HEK293T (cell line): ENCODE measurements around the gene MEP1A.
"Not testable (repeated sequence)": the region's sequence is repeated elsewhere in the genome, so short reads cannot be mapped to it uniquely, and the experiment has no call there.

Experiments
- CTCF ChIA-PET: fragments of 350-600 bp; formaldehyde crosslinking; extraction: SDS; loops from one replicate; lab custom pipeline; 2021; ENCODE audit warnings: antibody characterized with exemption, inconsistent platforms; lab: Yijun Ruan, JAX
- POLR2A ChIA-PET: fragments of 350-600 bp; formaldehyde crosslinking; extraction: SDS; loops from one replicate; lab custom pipeline; 2020; ENCODE audit warnings: antibody characterized with exemption, inconsistent platforms; lab: Yijun Ruan, JAX
- DNase-seq: peaks from one replicate; pipeline ENCODE4 v3.0.0; 2012; ENCODE audit warnings: mixed read lengths; ENCODE audit errors: extremely low spot score
- ARNT ChIP-seq: fragments of 450-650 bp; IDR thresholded peaks from 2 replicates; pipeline ENCODE4 v1.6.1; 2017; ENCODE audit warnings: mild to moderate bottlenecking
- BHLHE40 ChIP-seq: fragments of 450-650 bp; IDR thresholded peaks from 2 replicates; pipeline ENCODE4 v1.6.1; 2016; ENCODE audit warnings: mild to moderate bottlenecking, moderate library complexity, borderline replicate concordance
- CTBP1 ChIP-seq: fragments of 450-650 bp; IDR thresholded peaks from 2 replicates; pipeline ENCODE4 v1.6.1; 2016; ENCODE audit warnings: borderline replicate concordance
- ELF4 ChIP-seq: fragments of 450-650 bp; IDR thresholded peaks from 2 replicates; pipeline ENCODE4 v1.6.1; 2017; ENCODE audit warnings: antibody characterized with exemption
- FOXA1 ChIP-seq: fragments of 450-650 bp; IDR thresholded peaks from 2 replicates; pipeline ENCODE4 v1.6.1; 2016; ENCODE audit warnings: mild to moderate bottlenecking
- FOXK2 ChIP-seq: fragments of 450-650 bp; IDR thresholded peaks from 2 replicates; pipeline ENCODE4 v1.6.1; 2016; ENCODE audit warnings: mild to moderate bottlenecking
- FOXM1 ChIP-seq: fragments of 450-650 bp; IDR thresholded peaks from 2 replicates; pipeline ENCODE4 v1.6.1; 2017; ENCODE audit warnings: mild to moderate bottlenecking, borderline replicate concordance
- HDGF ChIP-seq: fragments of 450-650 bp; IDR thresholded peaks from 2 replicates; pipeline ENCODE4 v1.6.1; 2017; ENCODE audit warnings: antibody characterized with exemption, borderline replicate concordance
- L3MBTL2 ChIP-seq: fragments of 450-650 bp; conservative IDR thresholded peaks from 2 replicates; pipeline ENCODE4 v1.6.1; 2016; ENCODE audit warnings: mild to moderate bottlenecking
- LEF1 ChIP-seq: fragments of 450-650 bp; IDR thresholded peaks from 2 replicates; pipeline ENCODE4 v1.6.1; 2017; ENCODE audit warnings: mild to moderate bottlenecking, borderline replicate concordance
- NFRKB ChIP-seq: fragments of 450-650 bp; IDR thresholded peaks from 2 replicates; pipeline ENCODE4 v1.6.1; 2016; ENCODE audit warnings: mild to moderate bottlenecking, moderate library complexity
- PKNOX1 ChIP-seq: fragments of 450-650 bp; IDR thresholded peaks from 2 replicates; pipeline ENCODE4 v1.6.1; 2016
- SP1 ChIP-seq: fragments of 450-650 bp; IDR thresholded peaks from 2 replicates; pipeline ENCODE4 v1.6.1; 2017
- SUZ12 ChIP-seq: fragments of 450-650 bp; IDR thresholded peaks from 2 replicates; pipeline ENCODE4 v1.6.1; 2016; ENCODE audit warnings: mild to moderate bottlenecking
- TARDBP ChIP-seq: fragments of 450-650 bp; IDR thresholded peaks from 2 replicates; pipeline ENCODE4 v1.6.1; 2016
- ZNF384 ChIP-seq: fragments of 450-650 bp; IDR thresholded peaks from 2 replicates; pipeline ENCODE4 v1.6.1; 2016

The MEP1A gene

GRCh38 chr6:46832816-46833215 lies 39.6 kb downstream of the MEP1A start:
- ChIA-PET CTCF (no interaction called here), POLR2A (no interaction called here)
- TF ChIP-seq FOXK2 = no peak
- TF ChIP-seq L3MBTL2 = no peak
- no peak for TF ChIP-seq CTBP1
- no peak for TF ChIP-seq FOXA1
- DNase-seq = no peak

GRCh38 chr6:46834257-46834916 lies 41.2 kb downstream of the MEP1A start:
- POLR2A ChIA-PET, CTCF ChIA-PET: not testable (repeated sequence)

GRCh38 chr6:46834991-46835390 lies 41.8 kb downstream of the MEP1A start:
- DNase-seq, POLR2A ChIA-PET: not testable (repeated sequence)
- CTCF ChIA-PET = interaction anchor here (1.9 kb wide), 1 partner anchor 14 kb away, joined by 7 read pairs; no protein-coding TSS in a partner anchor

More at GRCh38 chr6:46834257-46834916, 41.2 kb downstream of the MEP1A start:
- DNase-seq = not testable (repeated sequence)

- ChIA-PET CTCF (no interaction called here), POLR2A (no interaction called here)
- TF ChIP-seq ZNF384 (no peak), FOXA1 (no peak), SUZ12 (no peak), TARDBP (no peak)
- no peak for DNase-seq
These were observed 44.8 kb downstream of the MEP1A start for GRCh38 chr6:46838033-46838432.

- DNase-seq, POLR2A ChIA-PET, CTCF ChIA-PET: not testable (repeated sequence)
These were observed 49.2 kb downstream of the MEP1A start for GRCh38 chr6:46842252-46842846.

GRCh38 chr6:46845126-46845525 lies 51.9 kb downstream of the MEP1A start:
- no peak for TF ChIP-seq HDGF
- no peak for TF ChIP-seq SP1
- TF ChIP-seq PKNOX1 = no peak
- TF ChIP-seq TARDBP = no peak
- no peak for DNase-seq
- CTCF ChIA-PET = no interaction called here
- POLR2A ChIA-PET = no interaction called here

GRCh38 chr6:46848684-46849360 lies 55.6 kb downstream of the MEP1A start:
- TF ChIP-seq FOXM1 (no peak), HDGF (no peak), ZNF384 (no peak), LEF1 (no peak), PKNOX1 (peak; percentile 94), L3MBTL2 (no peak)
- POLR2A ChIA-PET = no interaction called here

GRCh38 chr6:46849361-46849690 lies 56.1 kb downstream of the MEP1A start:
- DNase-seq = no peak
- ChIA-PET POLR2A (no interaction called here), CTCF (interaction anchor here (0.7 to 1.7 kb wide), 7 partner anchors 13 to 556 kb away, joined by 3 to 12 read pairs (median 5); no protein-coding TSS in a partner anchor)
- no peak for TF ChIP-seq BHLHE40
- TF ChIP-seq ARNT = no peak
- TF ChIP-seq SP1 = no peak
- no peak for TF ChIP-seq NFRKB
- no peak for TF ChIP-seq FOXA1
- TF ChIP-seq FOXK2 = no peak
- TF ChIP-seq SUZ12 = no peak
- TF ChIP-seq L3MBTL2 = no peak
- no peak for TF ChIP-seq HDGF
- TF ChIP-seq LEF1 = no peak
- no peak for TF ChIP-seq TARDBP
- TF ChIP-seq PKNOX1 = no peak
- no peak for TF ChIP-seq CTBP1
- TF ChIP-seq FOXM1 = no peak
- TF ChIP-seq ZNF384 = no peak
- TF ChIP-seq ELF4 = no peak

More at GRCh38 chr6:46848684-46849360, 55.6 kb downstream of the MEP1A start:
- CTCF ChIA-PET = interaction anchor here (0.6 to 1.7 kb wide), 9 partner anchors 13 to 556 kb away, joined by 3 to 12 read pairs (median 4); no protein-coding TSS in a partner anchor
- peak; percentile 84 for DNase-seq
